ENCODE data around the gene RBBP8NL.

RBBP8NL gene

GRCh38 chr20:62371588-62372041 lies 55.7 kb downstream of the RBBP8NL start:
- no peak for DNase-seq

GRCh38 chr20:62370807-62371587 lies 56.3 kb downstream of the RBBP8NL start:
- no peak for DNase-seq

DNA sequence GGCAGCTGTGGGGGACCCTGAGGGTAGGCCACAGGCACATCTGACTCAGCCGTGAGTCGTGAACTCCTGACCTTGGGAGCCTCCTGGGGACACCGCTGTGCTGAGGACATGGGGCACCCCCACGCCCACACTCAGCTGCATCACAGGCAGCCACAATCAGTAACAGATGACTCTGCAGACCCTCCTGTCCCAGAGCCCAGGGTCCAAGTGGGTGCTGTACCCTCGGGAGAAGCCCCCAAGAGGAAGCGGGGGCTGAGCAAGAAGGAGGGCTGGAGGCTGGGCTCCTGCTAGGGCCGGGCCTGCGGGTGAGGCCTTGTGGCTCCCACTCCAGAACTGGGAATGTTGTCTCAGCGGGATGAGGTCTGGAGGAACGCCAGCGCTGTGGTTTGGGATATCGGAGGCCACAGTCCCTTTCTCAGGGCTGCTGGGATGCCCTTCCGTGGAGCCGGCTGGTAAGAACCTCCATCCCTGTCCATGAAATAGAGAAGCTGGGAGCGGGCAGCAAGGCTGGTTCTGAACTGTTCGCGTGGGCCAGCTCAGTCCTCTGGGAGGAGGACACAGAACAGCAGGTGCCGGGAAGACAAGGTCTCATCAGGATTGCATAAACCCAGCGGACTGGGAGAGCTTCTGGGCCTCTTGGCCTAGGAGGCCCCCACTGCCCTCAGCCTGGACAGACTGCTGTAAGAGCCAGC lies 57.1 kb downstream of the RBBP8NL start:
- DNase-seq, result no peak

- no peak for DNase-seq
These were observed 57.6 kb downstream of the RBBP8NL start for GRCh38 chr20:62369815-62370114.

GRCh38 chr20:62368976-62369814 lies 58.1 kb downstream of the RBBP8NL start:
- no peak for DNase-seq

- no peak for DNase-seq
These were observed 58.9 kb downstream of the RBBP8NL start for GRCh38 chr20:62368392-62368975.

GRCh38 chr20:62367633-62368391 lies 59.5 kb downstream of the RBBP8NL start:
- DNase-seq, result no peak

DNA sequence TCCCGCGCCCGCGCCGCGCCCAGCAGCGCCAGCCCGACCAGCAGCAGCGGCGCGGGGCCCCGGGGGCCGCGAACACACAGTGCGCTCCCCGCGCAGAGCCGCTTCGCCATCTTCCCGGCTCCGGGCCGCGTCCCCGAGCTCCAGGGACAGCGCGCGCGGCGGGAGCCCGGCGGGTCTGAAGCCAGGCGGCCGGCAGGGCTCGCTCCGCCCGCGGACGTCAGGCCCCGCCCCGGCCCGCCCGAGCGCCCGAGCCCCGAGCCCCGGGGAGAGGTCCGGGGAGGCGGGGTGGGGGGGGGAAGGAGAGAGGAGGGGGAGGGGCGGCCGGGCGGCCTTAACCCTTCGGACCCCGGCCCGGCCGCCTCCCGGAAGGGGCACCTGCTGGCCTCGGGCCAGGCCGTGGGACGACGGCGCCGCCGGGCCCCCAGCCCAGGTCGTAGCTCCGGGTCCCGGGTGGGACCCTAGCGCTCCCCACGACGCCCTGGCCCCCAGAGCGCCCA lies 60.2 kb downstream of the RBBP8NL start, which contains the start of gene LAMA5:
Gene LAMA5, minus strand, starts transcription at position 177 of the 497 bp plus-strand sequence. Its CDS starts 67 bp downstream, at position 110.
- no peak for DNase-seq

DNA sequence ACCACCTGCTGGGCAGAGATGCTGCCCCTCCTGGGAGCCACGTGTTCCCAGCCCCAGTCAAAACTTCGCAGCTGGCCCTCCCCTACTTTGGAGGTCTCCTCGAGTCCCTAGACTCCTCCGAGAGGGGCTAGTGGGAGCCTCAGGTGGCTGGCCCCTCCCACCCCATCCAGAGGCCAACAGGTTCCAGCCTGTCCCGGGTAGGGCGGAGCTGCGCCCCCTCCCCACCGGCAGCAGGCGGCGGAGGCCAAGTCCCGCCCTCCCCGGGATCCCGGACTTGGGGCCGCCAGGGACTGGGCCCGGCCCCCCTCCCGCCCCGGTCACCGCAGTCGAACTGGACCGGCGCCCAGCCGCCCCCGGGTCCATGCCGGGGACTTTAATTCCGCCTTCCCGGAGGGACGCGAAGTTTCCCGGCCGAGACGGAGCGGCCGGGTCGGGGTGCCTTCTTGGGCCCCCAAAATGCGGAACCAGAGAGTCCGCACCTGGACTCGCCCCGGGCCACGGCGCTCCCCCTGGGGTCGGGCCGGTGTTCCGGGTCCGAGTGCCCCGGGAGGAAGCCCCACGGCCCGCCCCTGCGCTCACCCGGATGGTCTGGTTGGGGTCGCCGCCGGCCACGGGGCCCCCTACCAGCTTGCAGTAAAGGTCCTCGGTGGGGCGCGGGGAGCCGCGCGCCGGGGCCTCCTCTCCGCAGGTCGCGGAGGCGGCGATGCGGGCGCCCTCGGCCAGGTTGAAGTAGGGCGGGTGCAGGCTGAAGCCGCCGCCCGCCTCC lies 60.8 kb downstream of the RBBP8NL start:
- DNase-seq, result no peak

DNA sequence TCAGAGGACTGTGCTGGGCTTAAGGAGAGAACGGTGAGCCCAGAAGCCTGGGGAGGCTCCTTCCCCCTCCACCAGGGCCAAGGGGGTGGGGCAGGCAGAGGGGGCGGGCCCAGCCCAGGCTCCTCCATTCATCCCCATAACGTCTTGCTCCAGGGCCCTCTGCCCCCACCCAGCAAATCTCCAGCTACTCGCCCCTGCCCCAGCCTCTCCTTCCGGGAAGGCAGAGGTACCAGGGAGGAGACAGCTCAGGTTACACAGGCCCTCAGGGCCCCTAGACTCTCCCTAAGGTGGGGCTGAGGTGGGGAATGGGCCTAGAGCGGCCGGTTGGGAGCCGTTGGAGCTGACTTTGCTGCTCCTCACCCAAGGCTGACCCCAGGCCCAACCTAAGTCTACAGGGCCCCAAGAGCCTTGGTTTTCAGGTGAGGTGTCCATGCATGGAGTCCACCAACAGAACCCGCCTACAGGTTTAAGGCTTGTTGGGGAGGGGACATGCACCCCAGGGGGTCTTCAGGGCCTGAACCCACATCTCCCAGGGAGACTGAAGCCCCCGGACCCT lies 61.4 kb downstream of the RBBP8NL start:
- no peak for DNase-seq

DNA sequence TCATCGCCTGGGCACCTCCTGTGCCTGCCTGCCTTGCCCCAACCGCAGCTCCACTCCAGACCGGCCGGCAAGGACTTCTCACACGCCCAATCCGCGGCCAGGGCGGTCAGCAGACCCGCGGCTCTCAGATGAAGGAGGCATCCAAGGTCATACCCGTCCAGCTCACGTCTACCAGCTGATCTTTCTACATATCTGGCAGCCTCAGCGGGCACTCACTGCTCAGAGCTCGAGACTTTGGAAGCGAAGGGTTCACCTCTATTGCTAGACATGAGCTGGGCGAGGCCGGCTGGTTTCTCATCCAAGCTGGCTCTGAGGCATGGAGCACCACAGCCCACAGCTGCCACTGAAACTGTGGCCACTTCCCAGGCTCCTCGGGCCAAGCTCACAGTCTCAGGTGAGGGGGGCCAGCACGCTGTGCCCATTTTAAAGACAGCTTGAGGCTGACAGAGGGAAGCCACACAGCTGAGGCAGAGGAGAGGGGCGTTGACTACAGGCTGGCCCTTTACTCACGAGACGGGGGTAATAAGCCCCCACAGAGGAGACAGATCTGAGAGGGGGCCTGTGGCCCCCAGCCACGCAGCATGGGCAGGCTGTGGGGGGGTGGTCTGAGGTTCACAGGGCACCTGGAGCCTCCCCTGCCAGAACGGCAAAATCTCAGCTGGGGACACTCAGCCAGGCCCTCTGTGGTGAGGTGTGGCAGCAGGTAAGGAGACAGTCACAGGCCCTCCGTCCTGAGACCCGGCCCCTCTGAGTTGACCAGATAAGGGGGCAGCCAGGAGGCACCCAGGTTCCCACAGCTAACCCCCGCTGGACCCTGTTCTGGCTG lies 62.2 kb downstream of the RBBP8NL start:
- DNase-seq, result no peak

DNA sequence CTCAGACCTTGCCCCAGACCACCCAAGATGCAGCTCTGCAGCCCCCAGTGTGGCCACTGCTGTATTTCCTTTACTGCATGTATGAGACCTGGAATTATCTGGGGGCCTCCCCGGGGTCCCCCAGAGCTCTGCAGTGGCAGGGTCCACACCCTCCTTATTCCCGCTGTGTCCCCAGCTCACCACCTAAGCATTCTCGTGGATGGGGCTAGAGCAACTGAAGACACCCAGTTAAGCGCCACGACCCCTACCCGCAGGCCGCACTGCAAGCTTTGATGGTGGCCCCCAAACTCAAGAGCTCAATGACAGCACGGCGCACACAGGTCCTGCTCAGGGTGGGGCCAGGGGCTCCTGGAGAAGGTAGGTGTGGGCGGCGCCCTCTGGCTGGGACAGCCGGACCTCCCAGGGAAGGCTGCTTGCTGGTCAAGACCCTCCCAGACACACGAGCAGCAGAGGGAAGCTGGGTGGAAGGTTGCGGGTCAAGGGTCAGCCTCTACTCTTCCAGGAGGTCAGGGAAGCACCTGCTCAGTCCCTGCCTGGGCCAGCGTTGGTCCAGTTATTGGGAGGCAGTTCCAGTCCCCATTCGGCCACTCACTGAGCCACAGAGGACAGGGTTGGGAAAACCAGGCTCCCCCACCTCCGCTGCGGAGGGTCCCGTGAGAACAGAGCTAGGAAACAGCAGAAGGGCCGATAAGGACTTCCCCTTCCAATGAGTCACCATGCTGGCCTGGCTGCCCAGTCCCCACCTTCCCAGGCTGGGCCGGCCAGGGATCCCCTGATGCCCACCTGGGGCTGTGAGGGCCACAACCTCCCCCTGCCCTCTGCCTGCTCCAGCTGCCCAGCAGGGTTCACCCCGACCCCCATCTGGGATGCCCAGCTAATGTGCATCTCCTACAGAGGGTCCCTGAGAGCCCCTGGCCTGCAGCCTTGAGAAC lies 63.2 kb downstream of the RBBP8NL start:
- no peak for DNase-seq

DNA sequence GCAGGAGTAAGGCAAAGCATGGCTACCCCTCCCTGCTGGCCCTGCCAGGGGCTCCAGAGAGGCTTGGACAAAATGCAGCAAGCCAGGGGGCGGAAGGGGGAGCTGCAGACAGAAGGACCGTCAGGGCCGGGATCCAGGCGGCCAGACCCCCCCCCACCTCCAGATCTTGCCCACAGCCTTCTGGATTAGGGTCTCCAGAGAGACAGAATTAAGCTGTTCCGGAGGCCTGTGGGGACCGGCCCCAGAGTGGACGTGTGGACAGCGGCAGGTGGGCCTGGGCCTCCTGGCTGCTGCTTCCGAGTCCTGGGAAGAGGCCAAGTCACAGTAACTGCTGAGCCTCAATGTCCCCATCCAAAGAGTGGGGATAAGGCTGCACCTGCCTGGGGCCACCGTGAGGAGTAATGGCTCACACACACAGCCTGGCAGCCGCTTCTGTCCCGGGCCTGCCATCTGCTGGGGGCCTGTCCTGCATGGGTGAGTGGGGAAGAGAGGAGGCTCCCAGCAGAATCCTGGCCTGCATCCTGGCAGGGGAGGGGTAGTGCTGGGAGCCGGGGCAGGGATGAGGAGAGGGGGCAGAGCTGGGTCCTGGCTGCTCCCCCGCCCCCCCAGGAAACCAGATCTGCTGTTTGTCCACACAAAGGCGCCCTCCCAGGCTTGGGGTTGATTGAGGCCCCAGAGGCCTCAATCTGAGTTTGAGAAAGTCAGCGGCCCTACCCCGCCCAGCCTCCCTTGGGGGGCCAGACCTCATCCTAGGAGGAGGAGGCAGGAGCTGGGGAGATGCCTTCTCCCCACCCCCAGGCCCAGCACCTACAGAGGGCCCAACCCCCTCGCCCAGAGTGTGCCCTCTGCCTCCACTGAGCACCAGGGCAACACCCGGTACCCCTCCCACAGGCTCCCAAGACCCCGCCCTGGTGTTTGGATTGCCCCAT lies 64.1 kb downstream of the RBBP8NL start:
- no peak for DNase-seq

DNA sequence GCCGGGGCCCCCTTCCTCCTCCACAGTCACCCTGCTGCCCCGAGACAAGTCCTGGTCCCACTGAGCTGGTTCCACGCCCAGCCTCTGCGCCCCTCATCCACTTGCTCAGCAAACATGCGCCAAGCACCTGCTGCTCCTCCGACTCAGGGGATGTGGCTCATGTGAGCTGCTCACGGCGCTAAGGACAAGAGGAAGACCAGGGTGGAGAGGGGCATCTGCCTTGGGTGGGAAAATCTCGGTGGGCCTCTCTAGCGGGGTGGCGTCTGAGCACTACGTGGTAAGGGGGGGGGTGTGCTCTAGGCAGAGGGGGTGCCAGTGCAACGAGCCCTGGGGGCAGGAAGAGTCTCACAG lies 64.8 kb downstream of the RBBP8NL start:
- DNase-seq, result no peak

- DNase-seq, result no peak
These were observed 65.3 kb downstream of the RBBP8NL start for GRCh38 chr20:62361799-62362589.

DNA sequence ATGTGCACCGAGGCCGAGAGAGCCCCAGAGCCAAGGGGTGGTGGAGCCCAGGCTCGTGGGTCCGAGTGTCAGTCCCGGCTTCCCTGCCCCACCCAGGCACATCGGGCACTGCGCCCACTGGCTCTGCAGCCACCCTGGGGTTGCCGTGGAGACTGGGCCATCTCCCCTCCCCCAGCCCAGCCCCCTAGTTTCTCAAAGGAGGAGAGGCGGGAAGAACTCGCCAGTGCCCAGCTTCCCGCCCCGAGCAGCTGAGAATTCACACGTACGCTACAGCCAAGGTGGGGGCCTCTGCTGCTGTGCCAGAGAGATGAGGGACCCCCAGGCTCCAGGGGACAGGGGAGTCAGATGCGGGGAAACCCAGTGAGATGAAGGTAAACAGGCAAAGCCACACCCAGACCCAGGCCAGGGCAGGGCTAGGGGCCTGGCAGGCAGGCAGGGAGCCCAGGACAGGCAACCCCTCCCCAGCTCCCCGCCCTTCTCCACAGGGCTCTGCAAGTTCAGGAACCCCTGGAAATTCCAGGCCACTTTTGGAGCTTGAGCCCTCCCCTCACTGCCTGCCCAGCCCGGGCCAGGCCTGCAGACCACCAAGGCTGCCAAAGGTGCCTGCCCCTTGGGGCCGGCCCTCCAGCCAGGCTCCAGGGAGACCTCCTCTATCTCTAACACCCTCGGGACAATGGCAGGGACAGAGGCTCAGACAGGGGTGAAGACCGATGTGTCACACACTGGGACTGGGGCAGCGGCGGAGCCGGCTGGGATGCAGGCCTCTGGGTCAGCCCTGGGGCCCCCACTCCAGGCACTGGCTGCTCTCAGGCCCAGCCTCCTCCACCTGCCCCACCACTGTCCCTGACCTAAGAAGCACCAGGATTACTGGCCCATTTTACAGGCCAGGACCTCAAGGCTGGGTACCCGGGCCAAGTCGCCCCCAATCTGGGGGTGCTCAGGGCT lies 66.2 kb downstream of the RBBP8NL start:
- no peak for DNase-seq

Data from CD4-positive, alpha-beta T cell treated with Interleukin-10 for 1 hour (primary cell).